PC-9 (cell line): ENCODE measurements around the gene RPP25. TPM values are rescaled to one million over a fixed set of nuclear protein-coding genes. Genes with fewer than 3 reads are reported as not detected.
"Not testable (repeated sequence)": the region's sequence is repeated elsewhere in the genome, so short reads cannot be mapped to it uniquely, and the experiment has no call there.

Experiments
- BruUV-seq: library from RNA; stranded (reverse); fragments of 400-500 nt; replicated peaks from 2 replicates; lab custom pipeline; 2021; lab: Mats Ljungman, UMichigan
- CTCF ChIA-PET: fragments of 300-600 bp; sonication (Branson Sonifier 250); formaldehyde crosslinking; loops from one replicate; lab custom pipeline; 2022; ENCODE audit warnings: antibody characterized with exemption; lab: Charles Lee
- POLR2A ChIA-PET: fragments of 300-600 bp; sonication (Branson Sonifier 250); formaldehyde crosslinking; loops from one replicate; lab custom pipeline; 2022; ENCODE audit warnings: antibody characterized with exemption; ENCODE audit not compliant: unreplicated experiment; lab: Charles Lee
- DNase-seq, 2 experiments: peaks; one replicate each; pipeline versions ENCODE4 v3.0.0 to v3.0.0-alpha.2; 2015 to 2022; ENCODE audit warnings: mixed read lengths in 1 of 2
- H2AFZ ChIP-seq: fragments of 200-600 bp; sonication (generic); 2 replicates; pipeline ENCODE4 v1.8.1; 2017; ENCODE audit warnings: antibody characterized with exemption
- H3F3A ChIP-seq: fragments of 200-600 bp; sonication (generic); 2 replicates; pipeline ENCODE4 v1.8.1; 2017; ENCODE audit warnings: antibody characterized with exemption, mild to moderate bottlenecking, low read depth; ENCODE audit not compliant: insufficient read depth
- H3K27ac ChIP-seq: fragments of 200-600 bp; sonication (generic); 2 replicates; pipeline ENCODE4 v1.6.1; 2016; ENCODE audit warnings: mixed run types
- H3K27me3 ChIP-seq: fragments of 200-600 bp; sonication (generic); 2 replicates; pipeline ENCODE4 v1.6.1; 2016; ENCODE audit warnings: low read depth, mixed run types; ENCODE audit not compliant: insufficient read depth
- H3K36me3 ChIP-seq: fragments of 200-600 bp; sonication (generic); 2 replicates; pipeline ENCODE4 v1.6.1; 2016; ENCODE audit warnings: low read depth, mixed run types
- H3K4me1 ChIP-seq: fragments of 200-600 bp; sonication (generic); replicated peaks from 2 replicates; pipeline ENCODE4 v1.6.1; 2016; ENCODE audit warnings: mixed run types; ENCODE audit not compliant: insufficient read depth
- H3K4me2 ChIP-seq: fragments of 200-600 bp; sonication (generic); 2 replicates; pipeline ENCODE4 v1.6.1; 2017; ENCODE audit warnings: mixed run types
- H3K4me3 ChIP-seq: fragments of 200-600 bp; sonication (generic); 2 replicates; pipeline ENCODE4 v1.6.1; 2016; ENCODE audit warnings: mixed run types
- H3K79me2 ChIP-seq: fragments of 200-600 bp; sonication (generic); 2 replicates; pipeline ENCODE4 v1.6.1; 2017; ENCODE audit warnings: low read depth, mixed run types
- H3K9me2 ChIP-seq: fragments of 200-600 bp; sonication (generic); 2 replicates; pipeline ENCODE4 v1.8.1; 2017; ENCODE audit warnings: mild to moderate bottlenecking; ENCODE audit not compliant: insufficient read depth
- H3K9me3 ChIP-seq: fragments of 200-600 bp; sonication (generic); 2 replicates; pipeline ENCODE4 v1.8.1; 2016; ENCODE audit warnings: low read depth; ENCODE audit not compliant: insufficient read depth
- H4K20me1 ChIP-seq: fragments of 200-600 bp; sonication (generic); 2 replicates; pipeline ENCODE4 v1.8.1; 2017; ENCODE audit not compliant: insufficient read depth
- CTCF ChIP-seq: fragments of 200-600 bp; sonication (generic); conservative IDR thresholded peaks from 2 replicates; pipeline ENCODE4 v1.6.1; 2017; ENCODE audit warnings: mixed run types, antibody characterized with exemption, mild to moderate bottlenecking, moderate library complexity
- EZH2 ChIP-seq: fragments of 200-600 bp; sonication (generic); IDR thresholded peaks from 2 replicates; pipeline ENCODE4 v1.8.0; 2017; ENCODE audit warnings: antibody characterized with exemption, low read depth
- intact Hi-C: fragments of 100-400 bp; cut with micrococcal nuclease; formaldehyde crosslinking; loops from one replicate; pipeline ENCODE4 v1.10.0; 2022; ENCODE audit not compliant: unreplicated experiment
- total RNA-seq: library from RNA; stranded (reverse); gene quantifications from 2 replicates; pipeline ENCODE4 v1.2.3, GENCODE V29; 2021

Gene RPP25
- total RNA-seq, 1 experiment from 2014 or later = 14.9 TPM

GRCh38 chr15:74924525-74924924, 32.0 kb downstream of the RPP25 start:
- Histone ChIP-seq H3K4me1 (no peaks in the 10 kb centered on the region), H3K27me3 (no peaks in the 10 kb centered on the region), H3K27ac (no peak overlapping the region), H3K36me3 (peaks cover 18% of the 10 kb centered on the region; the same call in 1 of the 2 replicates), H3K9me3 (no peaks in the 10 kb centered on the region), H4K20me1 (peaks cover 9% of the 10 kb centered on the region; the same call in 1 of the 2 replicates), H3K79me2 (no peaks in the 10 kb centered on the region), H3K9me2 (no peaks in the 10 kb centered on the region), H2AFZ (no peak overlapping the region), H3K4me2 (no peak overlapping the region), H3F3A (peaks cover 8% of the 10 kb centered on the region; the same call in 1 of the 2 replicates), H3K4me3 (no peak overlapping the region)
- ChIA-PET CTCF (no interaction called here), POLR2A (no interaction called here)
- DNase-seq = no peak
- intact Hi-C loops = no loop called here
- BruUV-seq = no TSS peak
- TF ChIP-seq EZH2 (no peak), CTCF (no peak)

GRCh38 chr15:74920456-74920855, 36.1 kb downstream of the RPP25 start:
- Histone ChIP-seq H3K9me2 (no peaks in the 10 kb centered on the region), H3K79me2 (no peaks in the 10 kb centered on the region), H3K27me3 (no peaks in the 10 kb centered on the region), H3K4me3 (no peak overlapping the region), H3K9me3 (no peaks in the 10 kb centered on the region), H2AFZ (no peak overlapping the region), H3K27ac (no peak overlapping the region), H4K20me1 (no peaks in the 10 kb centered on the region), H3K4me1 (no peaks in the 10 kb centered on the region), H3F3A (no peaks in the 10 kb centered on the region; the same call in 1 of the 2 replicates), H3K4me2 (no peak overlapping the region), H3K36me3 (peaks cover 21% of the 10 kb centered on the region; the same call in 1 of the 2 replicates)
- ChIA-PET POLR2A (no interaction called here), CTCF (interaction anchor here (0.7 to 1.1 kb wide), 2 partner anchors 10 to 19 kb away, joined by 5 to 11 read pairs; no protein-coding TSS in a partner anchor)
- no peak for TF ChIP-seq EZH2
- no peak for TF ChIP-seq CTCF
- DNase-seq = no peak
- BruUV-seq = no TSS peak
- intact Hi-C loops = no loop called here

- peaks cover 16% of the 10 kb centered on the region; the same call in 1 of the 2 replicates for H3F3A ChIP-seq
- BruUV-seq = no TSS peak
- CTCF ChIA-PET = no interaction called here
These were observed 38.9 kb downstream of the RPP25 start for GRCh38 chr15:74917676-74918075.

GRCh38 chr15:74913799-74914198, 42.8 kb downstream of the RPP25 start:
- H3K36me3 ChIP-seq, H3K4me3 ChIP-seq, intact Hi-C loops, H3K27ac ChIP-seq, H3K4me1 ChIP-seq, H4K20me1 ChIP-seq, H2AFZ ChIP-seq, BruUV-seq, DNase-seq, H3K27me3 ChIP-seq, H3K9me3 ChIP-seq, H3K79me2 ChIP-seq, H3K9me2 ChIP-seq, H3K4me2 ChIP-seq: not testable (repeated sequence)
- POLR2A ChIA-PET = interaction anchor here (0.5 kb wide), 1 partner anchor 34 kb away, joined by 5 read pairs; no protein-coding TSS in a partner anchor
- CTCF ChIA-PET = interaction anchor here (0.6 to 0.9 kb wide), 3 partner anchors 11 to 188 kb away, joined by 6 to 16 read pairs (median 6); no protein-coding TSS in a partner anchor
- H3F3A ChIP-seq = peaks cover 18% of the 10 kb centered on the region; the same call in 1 of the 2 replicates

More at GRCh38 chr15:74917676-74918075, 38.9 kb downstream of the RPP25 start:
- POLR2A ChIA-PET = interaction anchor here (0.6 kb wide), 1 partner anchor 38 kb away, joined by 3 read pairs; no protein-coding TSS in a partner anchor
- no peak for TF ChIP-seq EZH2
- no peak for TF ChIP-seq CTCF
- no peak for DNase-seq
- Histone ChIP-seq H3K27me3 (no peaks in the 10 kb centered on the region), H3K4me2 (no peak overlapping the region), H3K27ac (no peak overlapping the region), H3K9me3 (no peaks in the 10 kb centered on the region), H3K4me1 (no peaks in the 10 kb centered on the region), H2AFZ (no peak overlapping the region), H4K20me1 (no peaks in the 10 kb centered on the region), H3K9me2 (no peaks in the 10 kb centered on the region), H3K79me2 (no peaks in the 10 kb centered on the region), H3K36me3 (peaks cover 21% of the 10 kb centered on the region; the same call in 1 of the 2 replicates), H3K4me3 (no peak overlapping the region)
- intact Hi-C loops = no loop called here
